Measurements from ENCODE around the gene MYOT. TPM values are rescaled to one million over a fixed set of nuclear protein-coding genes. Genes with fewer than 3 reads are reported as not detected.
A peak's percentile ranks its signal among the peaks of the same experiment; 100 is the strongest.
"Not testable (repeated sequence)": the region's sequence is repeated elsewhere in the genome, so short reads cannot be mapped to it uniquely, and the experiment has no call there.

Gene MYOT
- 26.8 TPM for total RNA-seq

GRCh38 chr5:137867664-137868063, at the start of gene MYOT:
MYOT (plus strand) TSS chr5:137867860; CDS start chr5:137870652, 2,792 bp downstream.
- no peak for DNase-seq

- DNase-seq: no peak
These were observed 47.9 kb upstream of the MYOT start for GRCh38 chr5:137819766-137820165.

- DNase-seq: no peak
These were observed 45.4 kb upstream of the MYOT start for GRCh38 chr5:137822158-137822764.

GRCh38 chr5:137822984-137823383, 44.7 kb upstream of the MYOT start:
- DNase-seq: peak; percentile 44

- DNase-seq: no peak
These were observed 42.5 kb upstream of the MYOT start for GRCh38 chr5:137825165-137825564.

- no peak for DNase-seq
These were observed 41.6 kb upstream of the MYOT start for GRCh38 chr5:137826067-137826466.

- no peak for DNase-seq
These were observed 39.5 kb upstream of the MYOT start for GRCh38 chr5:137828180-137828579.

GRCh38 chr5:137828664-137829063, 39.0 kb upstream of the MYOT start:
- DNase-seq: no peak

GRCh38 chr5:137831105-137831504, 36.6 kb upstream of the MYOT start:
- DNase-seq: no peak

- DNase-seq: no peak
These were observed 36.1 kb upstream of the MYOT start for GRCh38 chr5:137831526-137831925.

- DNase-seq: no peak
These were observed 35.2 kb upstream of the MYOT start for GRCh38 chr5:137832416-137832815.

- no peak for DNase-seq
These were observed 34.2 kb upstream of the MYOT start for GRCh38 chr5:137833463-137833862.

- no peak for DNase-seq
These were observed 33.1 kb upstream of the MYOT start for GRCh38 chr5:137834498-137835049.

GRCh38 chr5:137836298-137836697, 31.4 kb upstream of the MYOT start:
- DNase-seq: peak; percentile 38

GRCh38 chr5:137836997-137837396, 30.7 kb upstream of the MYOT start:
- peak; percentile 26 for DNase-seq

- no peak for DNase-seq
These were observed 29.9 kb upstream of the MYOT start for GRCh38 chr5:137837491-137838394.

GRCh38 chr5:137838976-137839375, 28.7 kb upstream of the MYOT start:
- no peak for DNase-seq

- peak; percentile 29 for DNase-seq
These were observed 25.4 kb upstream of the MYOT start for GRCh38 chr5:137842296-137842695.

GRCh38 chr5:137843676-137844299, 23.9 kb upstream of the MYOT start:
- DNase-seq: no peak

- DNase-seq: no peak
These were observed 22.2 kb upstream of the MYOT start for GRCh38 chr5:137845472-137845871.

- no peak for DNase-seq
These were observed 20.0 kb upstream of the MYOT start for GRCh38 chr5:137847687-137848086.

- DNase-seq: not testable (repeated sequence)
These were observed 14.5 kb upstream of the MYOT start for GRCh38 chr5:137853165-137853564.

- DNase-seq: no peak
These were observed 11.5 kb upstream of the MYOT start for GRCh38 chr5:137856201-137856600.
